Ecto neural progenitor cell (in vitro differentiated cells): ENCODE measurements around the gene STAC3.

Source experiments
- DNase-seq: peaks from one replicate; pipeline ENCODE4 v3.0.0-alpha.2; 2018; ENCODE audit warnings: low spot score

Gene STAC3

GRCh38 chr12:57211791-57212700 lies 38.9 kb downstream of the STAC3 start:
- no peak for DNase-seq

- no peak for DNase-seq
These were observed 39.9 kb downstream of the STAC3 start for GRCh38 chr12:57210926-57211692.

- DNase-seq, result no peak
These were observed 40.5 kb downstream of the STAC3 start for GRCh38 chr12:57210461-57210860.

GRCh38 chr12:57209916-57210315 lies 41.1 kb downstream of the STAC3 start:
- DNase-seq, result no peak

DNA sequence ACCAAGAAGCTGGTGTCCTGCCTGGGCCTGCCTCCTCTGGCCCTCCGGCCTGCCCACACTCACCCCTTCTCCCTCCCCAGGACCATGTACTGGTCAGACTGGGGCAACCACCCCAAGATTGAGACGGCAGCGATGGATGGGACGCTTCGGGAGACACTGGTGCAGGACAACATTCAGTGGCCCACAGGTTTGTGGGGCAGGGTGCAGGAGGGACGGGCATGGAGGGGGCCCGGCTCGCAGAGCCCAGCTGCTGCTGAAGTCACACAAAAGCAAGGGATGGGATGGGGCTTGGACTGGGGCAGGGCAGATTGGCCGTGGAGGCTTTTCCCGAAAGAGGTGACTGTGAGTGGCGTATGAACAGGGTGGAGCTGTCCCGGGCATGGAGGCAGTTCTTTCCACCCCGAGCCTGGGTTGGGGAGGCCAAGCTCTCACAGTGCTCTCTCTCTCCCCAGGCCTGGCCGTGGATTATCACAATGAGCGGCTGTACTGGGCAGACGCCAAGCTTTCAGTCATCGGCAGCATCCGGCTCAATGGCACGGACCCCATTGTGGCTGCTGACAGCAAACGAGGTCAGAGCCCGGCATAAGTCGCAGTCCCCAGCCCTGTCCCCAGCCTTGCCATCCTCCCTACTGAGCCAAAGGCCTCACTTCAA lies 42.2 kb downstream of the STAC3 start:
- DNase-seq, result no peak

DNA sequence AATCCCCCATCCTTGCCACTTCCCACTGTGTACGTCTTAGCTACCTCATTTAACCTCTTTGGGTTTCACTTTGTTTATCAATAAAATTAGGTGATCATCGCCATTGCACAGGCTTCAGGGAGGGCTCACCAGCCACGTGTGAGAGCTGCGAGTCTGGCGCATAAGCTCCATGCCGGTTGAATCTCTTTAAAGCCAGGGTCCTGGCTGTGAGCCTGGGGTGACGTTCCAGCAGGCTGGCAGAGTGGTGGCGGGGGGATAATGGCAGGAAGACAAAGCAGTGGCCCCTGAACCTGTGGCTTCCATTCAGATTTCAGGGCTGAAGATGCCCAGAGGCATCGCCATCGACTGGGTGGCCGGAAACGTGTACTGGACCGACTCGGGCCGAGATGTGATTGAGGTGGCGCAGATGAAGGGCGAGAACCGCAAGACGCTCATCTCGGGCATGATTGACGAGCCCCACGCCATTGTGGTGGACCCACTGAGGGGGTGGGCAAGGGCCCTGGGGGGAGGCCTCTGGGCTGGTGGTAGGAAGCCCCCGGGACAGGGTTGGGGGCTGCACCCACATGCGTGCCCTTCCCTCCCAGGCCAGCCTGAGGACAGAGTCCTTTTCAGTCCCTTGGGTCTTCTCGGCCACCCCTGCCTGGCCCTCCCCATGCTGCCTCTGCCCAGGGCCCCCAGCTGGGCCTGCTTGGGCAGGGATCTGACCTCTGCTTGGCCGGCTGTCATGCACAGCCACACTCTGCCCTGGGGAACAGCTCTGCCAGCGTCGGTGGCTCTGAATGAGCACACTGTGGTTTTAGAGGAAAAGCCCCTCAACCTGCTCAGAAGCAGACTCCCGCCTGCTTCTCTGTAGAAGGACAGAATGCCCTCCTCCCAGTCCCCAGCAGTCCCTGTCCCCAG lies 43.0 kb downstream of the STAC3 start:
- DNase-seq, result no peak

- DNase-seq, result no peak
These were observed 45.1 kb downstream of the STAC3 start for GRCh38 chr12:57205931-57206330.

DNA sequence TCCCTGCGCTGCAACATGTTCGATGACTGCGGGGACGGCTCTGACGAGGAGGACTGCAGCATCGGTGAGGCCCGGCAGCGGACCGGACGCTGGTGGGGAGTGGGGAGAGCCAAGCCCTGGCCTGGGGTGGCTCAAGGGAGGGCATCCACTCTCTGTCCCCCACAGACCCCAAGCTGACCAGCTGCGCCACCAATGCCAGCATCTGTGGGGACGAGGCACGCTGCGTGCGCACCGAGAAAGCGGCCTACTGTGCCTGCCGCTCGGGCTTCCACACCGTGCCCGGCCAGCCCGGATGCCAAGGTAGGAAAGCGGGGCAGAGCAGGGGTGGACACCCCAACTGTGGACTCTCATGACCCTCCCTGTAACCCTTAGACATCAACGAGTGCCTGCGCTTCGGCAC lies 45.8 kb downstream of the STAC3 start:
- no peak for DNase-seq

- DNase-seq, result no peak
These were observed 46.5 kb downstream of the STAC3 start for GRCh38 chr12:57204454-57204853.

- DNase-seq, result no peak
These were observed 47.2 kb downstream of the STAC3 start for GRCh38 chr12:57203791-57204190.

- no peak for DNase-seq
These were observed 47.8 kb downstream of the STAC3 start for GRCh38 chr12:57203201-57203600.

DNA sequence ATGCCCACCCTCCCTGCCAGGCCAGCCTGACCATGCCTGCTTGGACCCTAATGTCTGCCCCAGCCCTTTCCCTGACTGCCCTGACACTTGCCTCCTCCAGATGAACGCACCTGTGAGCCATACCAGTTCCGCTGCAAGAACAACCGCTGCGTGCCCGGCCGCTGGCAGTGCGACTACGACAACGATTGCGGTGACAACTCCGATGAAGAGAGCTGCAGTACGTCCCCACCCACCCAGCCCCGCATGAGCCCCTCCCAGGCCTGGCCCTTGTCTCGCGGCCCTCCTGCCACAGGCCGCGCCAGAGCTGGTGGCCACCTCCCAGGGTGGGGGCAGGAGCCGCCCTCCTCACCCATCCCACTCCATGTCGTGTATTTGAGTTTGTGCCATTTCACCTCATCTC lies 48.7 kb downstream of the STAC3 start:
- DNase-seq, result no peak

- no peak for DNase-seq
These were observed 49.4 kb downstream of the STAC3 start for GRCh38 chr12:57201631-57202030.

DNA sequence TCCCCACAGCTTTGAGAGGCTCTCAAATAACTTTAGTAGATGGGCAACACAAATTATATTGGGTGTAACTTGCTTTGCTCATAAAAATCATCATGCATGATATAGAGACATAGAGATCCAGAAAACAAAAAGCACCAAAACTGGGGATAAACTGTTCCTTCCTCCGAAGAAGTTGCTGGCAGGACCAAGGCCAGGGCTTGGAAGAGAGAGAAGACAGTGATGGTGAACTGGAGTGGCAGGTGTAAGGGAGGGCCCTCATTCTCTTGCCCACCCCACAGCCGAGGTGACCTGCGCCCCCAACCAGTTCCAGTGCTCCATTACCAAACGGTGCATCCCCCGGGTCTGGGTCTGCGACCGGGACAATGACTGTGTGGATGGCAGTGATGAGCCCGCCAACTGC lies 49.8 kb downstream of the STAC3 start:
- no peak for DNase-seq

DNA sequence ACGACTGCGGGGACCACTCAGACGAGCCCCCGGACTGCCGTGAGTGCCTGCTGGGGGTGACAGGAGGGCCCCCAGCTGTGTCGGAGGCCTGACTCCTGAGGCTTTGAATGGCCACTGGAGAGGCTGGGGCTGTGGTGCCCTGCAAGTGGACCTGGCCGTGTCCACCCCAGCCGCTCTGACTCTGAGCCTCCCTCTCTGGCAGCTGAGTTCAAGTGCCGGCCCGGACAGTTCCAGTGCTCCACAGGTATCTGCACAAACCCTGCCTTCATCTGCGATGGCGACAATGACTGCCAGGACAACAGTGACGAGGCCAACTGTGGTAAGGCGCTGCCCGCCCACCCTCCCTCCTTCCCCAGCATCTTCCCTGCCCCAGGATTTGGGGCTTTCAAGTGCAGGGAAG lies 50.5 kb downstream of the STAC3 start:
- DNase-seq, result no peak

- DNase-seq, result no peak
These were observed 51.8 kb downstream of the STAC3 start for GRCh38 chr12:57199191-57199590.

GRCh38 chr12:57198329-57198728 lies 52.7 kb downstream of the STAC3 start:
- DNase-seq, result no peak

DNA sequence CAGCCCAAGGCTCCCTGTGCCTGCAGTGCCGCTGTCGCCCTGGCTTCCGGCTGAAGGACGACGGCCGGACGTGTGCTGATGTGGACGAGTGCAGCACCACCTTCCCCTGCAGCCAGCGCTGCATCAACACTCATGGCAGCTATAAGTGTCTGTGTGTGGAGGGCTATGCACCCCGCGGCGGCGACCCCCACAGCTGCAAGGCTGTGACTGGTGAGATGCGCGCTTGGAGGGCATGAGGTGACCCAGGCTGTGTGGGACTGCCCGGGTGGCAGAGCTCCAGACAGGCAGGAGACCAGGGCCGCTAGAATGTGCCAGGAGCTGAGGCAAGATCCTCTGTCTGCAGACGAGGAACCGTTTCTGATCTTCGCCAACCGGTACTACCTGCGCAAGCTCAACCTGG lies 54.0 kb downstream of the STAC3 start:
- DNase-seq, result no peak

DNA sequence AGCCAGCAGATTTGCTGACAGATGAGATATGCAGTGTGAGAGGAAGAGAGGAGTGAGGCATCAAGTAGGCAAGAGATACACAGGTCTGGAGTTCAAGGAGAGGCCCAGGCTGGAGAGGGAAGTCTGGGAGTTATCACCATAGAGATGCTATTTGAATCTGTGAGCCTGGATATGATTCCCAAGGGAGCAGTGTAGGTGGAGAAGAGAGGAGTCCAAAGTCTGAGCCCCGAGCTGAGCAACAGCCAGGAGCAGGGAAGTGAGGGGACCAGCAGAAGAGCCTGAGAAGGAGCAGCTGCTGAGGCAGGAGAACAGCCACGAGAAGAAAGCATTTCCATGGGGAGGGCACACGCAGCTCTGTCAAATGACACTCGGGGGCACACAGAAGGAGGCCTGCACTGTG lies 54.5 kb downstream of the STAC3 start:
- DNase-seq, result no peak

- no peak for DNase-seq
These were observed 55.2 kb downstream of the STAC3 start for GRCh38 chr12:57195611-57196371.

GRCh38 chr12:57195186-57195585 lies 55.8 kb downstream of the STAC3 start:
- DNase-seq, result no peak
